ENCODE data around the gene CFAP410.

GRCh38 chr21:44382536-44382935 is 43.3 kb upstream of the CFAP410 start:
- TF ChIP-seq CTCF (IDR thresholded peaks at IDR 0.05) (no peak), POLR2A (IDR thresholded peaks at IDR 0.05) (no peak)

Measured in breast epithelium (tissue), 3 donors.